ENCODE data around the gene ETV4. TPM values are rescaled to one million over a fixed set of nuclear protein-coding genes. Genes with fewer than 3 reads are reported as not detected.
A peak's percentile ranks its signal among the peaks of the same experiment; 100 is the strongest.

ETV4 gene
- total and polyA plus RNA-seq, 7 donors: 0.46 to 2.6 (median 1.2) TPM; not detected in 2

- no peaks in the 10 kb centered on the region for H3K9me3 ChIP-seq
- no peak overlapping the region for H3K4me3 ChIP-seq
- no peak overlapping the region for H3K27ac ChIP-seq
- no peak for DNase-seq
- TF ChIP-seq EP300 (IDR thresholded peaks at IDR 0.05): no peak
- no peak for TF ChIP-seq POLR2A (IDR thresholded peaks at IDR 0.05)
- no peak for TF ChIP-seq POLR2AphosphoS5 (IDR thresholded peaks at IDR 0.05)
- TF ChIP-seq CTCF (IDR thresholded peaks at IDR 0.05): no peak
- peaks cover 0 to 18% (median 15%) of the 10 kb centered on the region in 4 donors for H3K4me1 ChIP-seq
- intact Hi-C loops (cut with DNase I): no loop called here
- H3K27me3 ChIP-seq: no peaks in the 10 kb centered on the region
- WGBS, 2 donors: 18 to 75% methylated on average over 4 of the region's 4 CpGs
- H3K36me3 ChIP-seq: no peaks in the 10 kb centered on the region
Observed at GRCh38 chr17:43581613-43582012, 35.5 kb upstream of the ETV4 start.

GRCh38 chr17:43581130-43581529, 35.0 kb upstream of the ETV4 start:
- Histone ChIP-seq H3K9me3 (no peaks in the 10 kb centered on the region), H3K27me3 (no peaks in the 10 kb centered on the region), H3K4me1 (peaks cover 0 to 18% (median 15%) of the 10 kb centered on the region in 4 donors), H3K4me3 (no peak overlapping the region), H3K27ac (peak overlapping the region in 1 of 4 donors; percentile 8), H3K36me3 (no peaks in the 10 kb centered on the region)
- intact Hi-C loops (cut with DNase I): no loop called here
- no peak for DNase-seq
- TF ChIP-seq POLR2A (IDR thresholded peaks at IDR 0.05) (no peak), EP300 (IDR thresholded peaks at IDR 0.05) (no peak)
- WGBS, 2 donors: 81 to 82% methylated on average over 4 of the region's 4 CpGs

GRCh38 chr17:43579566-43580140, 33.5 kb upstream of the ETV4 start:
- intact Hi-C loops (cut with DNase I): loop anchor here (5.0 kb wide), 1 partner anchor 183 kb away; no protein-coding TSS in a partner anchor
- H3K36me3 ChIP-seq: no peaks in the 10 kb centered on the region
- WGBS, 2 donors: 76 to 84% methylated on average over 9 of the region's 9 CpGs
- no peaks in the 10 kb centered on the region for H3K27me3 ChIP-seq
- TF ChIP-seq POLR2A (IDR thresholded peaks at IDR 0.05): no peak
- H3K9me3 ChIP-seq: no peaks in the 10 kb centered on the region
- peaks cover 0 to 18% (median 15%) of the 10 kb centered on the region in 4 donors for H3K4me1 ChIP-seq
- DNase-seq: no peak
- H3K27ac ChIP-seq: peak overlapping the region in 1 of 4 donors; percentile 20
- H3K4me3 ChIP-seq: no peak overlapping the region

- intact Hi-C loops (cut with DNase I): loop anchor here (5.0 kb wide), 1 partner anchor 183 kb away; no protein-coding TSS in a partner anchor
- Histone ChIP-seq H3K27me3 (no peaks in the 10 kb centered on the region), H3K4me1 (peaks cover 0 to 18% (median 15%) of the 10 kb centered on the region in 4 donors), H3K4me3 (no peak overlapping the region), H3K9me3 (no peaks in the 10 kb centered on the region), H3K36me3 (no peaks in the 10 kb centered on the region), H3K27ac (peak overlapping the region in 2 of 4 donors; percentile 20 to 31)
- 26 to 36% methylated on average over 13 of the region's 13 CpGs for WGBS, 2 donors
- DNase-seq: no peak
- TF ChIP-seq EP300 (IDR thresholded peaks at IDR 0.05) (no peak), POLR2A (IDR thresholded peaks at IDR 0.05) (no peak), CTCF (IDR thresholded peaks at IDR 0.05) (no peak), POLR2AphosphoS5 (IDR thresholded peaks at IDR 0.05) (no peak)
Observed at GRCh38 chr17:43578699-43579565, 32.8 kb upstream of the ETV4 start.

- Histone ChIP-seq H3K9me3 (no peaks in the 10 kb centered on the region), H3K27ac (peak overlapping the region in 2 of 4 donors; percentile 8 to 20), H3K4me3 (no peak overlapping the region), H3K27me3 (no peaks in the 10 kb centered on the region), H3K4me1 (peaks cover 0 to 18% (median 15%) of the 10 kb centered on the region in 4 donors), H3K36me3 (no peaks in the 10 kb centered on the region)
- intact Hi-C loops (cut with DNase I): loop anchor here (5.0 kb wide), 1 partner anchor 184 kb away; no protein-coding TSS in a partner anchor
- WGBS, 2 donors: 74 to 78% methylated on average over 1 of the region's 1 CpG
- TF ChIP-seq POLR2AphosphoS5 (IDR thresholded peaks at IDR 0.05) (no peak), EP300 (IDR thresholded peaks at IDR 0.05) (no peak), CTCF (IDR thresholded peaks at IDR 0.05) (no peak), POLR2A (IDR thresholded peaks at IDR 0.05) (no peak)
- DNase-seq: no peak
Observed at GRCh38 chr17:43578404-43578698, 32.2 kb upstream of the ETV4 start.

Measured in sigmoid colon (tissue), 7 donors.